ENCODE measurements around the gene SPCS2.

The SPCS2 gene

GRCh38 chr11:74966651-74967050 lies 17.6 kb downstream of the SPCS2 start:
- no peak for TF ChIP-seq CTCF (IDR thresholded peaks at IDR 0.05; ENCODE audit: extremely low read depth, missing control alignments)
- no peak for DNase-seq (ENCODE audit: low spot score)

- DNase-seq (ENCODE audit: low spot score) = no peak
- TF ChIP-seq CTCF (IDR thresholded peaks at IDR 0.05; ENCODE audit: extremely low read depth, missing control alignments) = no peak
Observed at GRCh38 chr11:74970852-74971395, 21.9 kb downstream of the SPCS2 start.

GRCh38 chr11:74971424-74971823 lies 22.4 kb downstream of the SPCS2 start:
- DNase-seq (ENCODE audit: low spot score) = no peak

DNA sequence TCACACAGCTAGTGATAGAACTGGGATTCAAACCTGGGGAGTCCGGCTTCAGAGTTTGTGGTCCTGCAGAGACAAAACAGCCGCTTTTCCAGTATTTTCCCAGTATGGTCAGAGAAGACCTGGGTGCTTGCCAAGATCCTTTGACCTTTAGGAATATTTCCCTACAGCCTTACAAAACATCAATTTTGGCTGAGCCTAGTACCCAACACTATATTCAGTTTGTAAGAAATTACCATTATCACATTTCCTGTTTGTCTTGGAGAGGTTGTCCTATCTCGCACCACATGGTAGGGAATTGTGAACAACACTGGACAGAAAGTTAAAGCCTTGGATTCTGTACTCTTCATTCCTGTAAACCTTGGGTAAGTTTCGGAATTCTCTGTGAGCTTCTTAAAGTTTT lies 29.0 kb downstream of the SPCS2 start:
- TF ChIP-seq CTCF (IDR thresholded peaks at IDR 0.05; ENCODE audit: extremely low read depth, missing control alignments) = no peak
- no peak for DNase-seq (ENCODE audit: low spot score)

More at GRCh38 chr11:74971424-74971823, 22.4 kb downstream of the SPCS2 start:
- TF ChIP-seq CTCF (IDR thresholded peaks at IDR 0.05; ENCODE audit: extremely low read depth, missing control alignments) = no peak

DNA sequence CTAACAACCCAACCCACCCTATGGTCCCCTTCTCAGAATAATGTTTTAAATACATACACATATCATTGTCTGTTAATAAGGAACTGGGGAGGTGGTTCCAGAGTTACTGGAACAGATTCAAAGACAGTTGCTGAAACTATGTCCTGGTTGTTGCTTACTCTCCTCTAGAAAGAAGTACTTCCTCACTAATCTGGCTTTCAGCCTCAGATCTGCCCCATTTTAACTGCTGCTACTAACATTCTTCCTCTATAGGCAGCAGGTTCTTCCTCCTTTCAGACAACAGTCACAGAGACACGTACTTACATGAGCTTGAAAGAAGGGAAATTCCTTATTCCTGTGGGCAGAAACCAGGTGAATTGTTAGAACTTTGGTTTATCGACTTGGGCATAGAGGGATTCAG lies 31.6 kb downstream of the SPCS2 start:
- TF ChIP-seq CTCF (IDR thresholded peaks at IDR 0.05; ENCODE audit: extremely low read depth, missing control alignments) = no peak
- DNase-seq (ENCODE audit: low spot score) = no peak

DNA sequence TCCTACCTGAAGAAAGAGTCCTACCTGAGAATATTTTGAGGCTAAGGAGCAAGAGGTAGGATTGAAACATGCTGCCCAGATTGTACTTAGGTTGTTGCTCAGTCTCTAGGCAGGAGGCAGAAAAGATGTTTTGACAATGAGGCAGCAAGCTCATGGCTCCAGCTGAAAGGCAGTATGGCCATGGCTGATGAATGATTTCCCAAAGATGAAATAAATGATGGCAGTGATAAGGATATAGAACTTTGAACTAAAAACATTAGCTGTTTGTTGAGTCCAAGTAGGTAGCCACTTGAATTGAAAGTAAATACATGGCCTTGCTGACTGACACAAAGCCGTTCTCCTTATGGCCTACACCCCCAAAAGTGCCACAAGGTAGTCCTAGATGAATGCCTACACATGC lies 32.8 kb downstream of the SPCS2 start:
- no peak for DNase-seq (ENCODE audit: low spot score)
- no peak for TF ChIP-seq CTCF (IDR thresholded peaks at IDR 0.05; ENCODE audit: extremely low read depth, missing control alignments)

DNA sequence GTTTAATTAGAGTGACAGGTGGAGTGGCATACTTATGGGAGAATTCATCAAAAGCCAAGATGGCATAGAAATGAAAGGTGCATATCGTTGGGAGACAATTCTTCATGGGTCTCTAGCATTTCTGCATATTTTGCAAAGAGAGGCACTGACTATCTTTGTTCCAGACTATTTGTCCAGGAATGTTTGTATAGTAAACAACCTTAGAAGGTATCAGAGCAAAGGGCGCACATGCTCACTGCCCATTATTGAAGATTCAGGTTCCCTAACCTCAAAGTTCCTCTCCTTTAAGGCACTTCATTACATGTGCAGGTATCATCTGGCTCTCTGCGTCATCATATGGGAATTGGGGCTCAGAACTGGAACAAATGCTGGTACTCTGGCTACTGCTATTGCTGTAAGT lies 35.0 kb downstream of the SPCS2 start:
- DNase-seq (ENCODE audit: low spot score) = no peak

More for the DNA sequence above, 35.0 kb downstream of the SPCS2 start:
- no peak for TF ChIP-seq CTCF (IDR thresholded peaks at IDR 0.05; ENCODE audit: extremely low read depth, missing control alignments)

Data from GM20000 (cell line).